ENCODE results near the gene NANP. TPM values are rescaled to one million over a fixed set of nuclear protein-coding genes. Genes with fewer than 3 reads are reported as not detected.
"Not testable (repeated sequence)": the region's sequence is repeated elsewhere in the genome, so short reads cannot be mapped to it uniquely, and the experiment has no call there.

NANP gene
- total and polyA plus RNA-seq, 4 donors: 1.5 to 5.0 (median 3.2) TPM

GRCh38 chr20:25584905-25585704 is 38.7 kb downstream of the NANP start, which contains the start of gene NINL (continued):
- TF ChIP-seq, protein P1, sequence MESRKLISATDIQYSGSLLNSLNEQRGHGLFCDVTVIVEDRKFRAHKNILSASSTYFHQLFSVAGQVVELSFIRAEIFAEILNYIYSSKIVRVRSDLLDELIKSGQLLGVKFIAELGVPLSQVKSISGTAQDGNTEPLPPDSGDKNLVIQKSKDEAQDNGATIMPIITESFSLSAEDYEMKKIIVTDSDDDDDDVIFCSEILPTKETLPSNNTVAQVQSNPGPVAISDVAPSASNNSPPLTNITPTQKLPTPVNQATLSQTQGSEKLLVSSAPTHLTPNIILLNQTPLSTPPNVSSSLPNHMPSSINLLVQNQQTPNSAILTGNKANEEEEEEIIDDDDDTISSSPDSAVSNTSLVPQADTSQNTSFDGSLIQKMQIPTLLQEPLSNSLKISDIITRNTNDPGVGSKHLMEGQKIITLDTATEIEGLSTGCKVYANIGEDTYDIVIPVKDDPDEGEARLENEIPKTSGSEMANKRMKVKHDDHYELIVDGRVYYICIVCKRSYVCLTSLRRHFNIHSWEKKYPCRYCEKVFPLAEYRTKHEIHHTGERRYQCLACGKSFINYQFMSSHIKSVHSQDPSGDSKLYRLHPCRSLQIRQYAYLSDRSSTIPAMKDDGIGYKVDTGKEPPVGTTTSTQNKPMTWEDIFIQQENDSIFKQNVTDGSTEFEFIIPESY (IDR thresholded peaks at IDR 0.05): no peak
- TF ChIP-seq EGR1 (IDR thresholded peaks at IDR 0.05; ENCODE audit: low read depth in 2 of 2): no peak

- H3K4me1 ChIP-seq (ENCODE audit: control insufficient read depth in 4 of 4, insufficient read depth in 4 of 4, low read length in 3 of 4); H3K27me3 ChIP-seq (ENCODE audit: control insufficient read depth in 4 of 4, insufficient read depth in 4 of 4, low read length in 3 of 4); H3K9me3 ChIP-seq (ENCODE audit: control insufficient read depth in 4 of 4, low read length in 3 of 4); H3K9ac ChIP-seq (ENCODE audit: low read depth in 1 of 2, low read length in 2 of 2); DNase-seq (ENCODE audit: low spot score); H3K4me3 ChIP-seq (ENCODE audit: low read depth in 1 of 3, low read length in 3 of 3); H3K36me3 ChIP-seq (ENCODE audit: control insufficient read depth in 4 of 4, insufficient read depth in 3 of 4, low read depth in 1 of 4, low read length in 3 of 4); H3K27ac ChIP-seq (ENCODE audit: low read depth in 1 of 2, low read length in 2 of 2): not testable (repeated sequence)
- WGBS: 92% methylated on average over 7 of the region's 7 CpGs
These were observed 40.2 kb downstream of the NANP start for GRCh38 chr20:25583607-25584006.

GRCh38 chr20:25580711-25581110 is 43.1 kb downstream of the NANP start:
- Histone ChIP-seq H3K4me3 (ENCODE audit: low read depth in 1 of 3, low read length in 3 of 3) (no peak overlapping the region), H3K9ac (ENCODE audit: low read depth in 1 of 2, low read length in 2 of 2) (no peak overlapping the region), H3K27ac (ENCODE audit: low read depth in 1 of 2, low read length in 2 of 2) (no peak overlapping the region), H3K36me3 (ENCODE audit: control insufficient read depth in 4 of 4, insufficient read depth in 3 of 4, low read depth in 1 of 4, low read length in 3 of 4) (no peaks in the 10 kb centered on the region), H3K27me3 (ENCODE audit: control insufficient read depth in 4 of 4, insufficient read depth in 4 of 4, low read length in 3 of 4) (no peaks in the 10 kb centered on the region), H3K9me3 (ENCODE audit: control insufficient read depth in 4 of 4, low read length in 3 of 4) (no peaks in the 10 kb centered on the region), H3K4me1 (ENCODE audit: control insufficient read depth in 4 of 4, insufficient read depth in 4 of 4, low read length in 3 of 4) (peaks cover 0 to 7% (median 7%) of the 10 kb centered on the region in 4 donors)
- no peak for DNase-seq (ENCODE audit: low spot score)
- TF ChIP-seq CTCF (IDR thresholded peaks at IDR 0.05; ENCODE audit: low read depth, low read length, missing input control) (no peak), FOXA1 (IDR thresholded peaks at IDR 0.05) (no peak), NR2F2 (IDR thresholded peaks at IDR 0.05) (no peak), JUND (IDR thresholded peaks at IDR 0.05) (no peak), EGR1 (IDR thresholded peaks at IDR 0.05; ENCODE audit: low read depth in 2 of 2) (no peak), ATF3 (IDR thresholded peaks at IDR 0.05) (no peak), RXRA (IDR thresholded peaks at IDR 0.05) (no peak), GABPA (IDR thresholded peaks at IDR 0.05 in 1 of 2, conservative IDR thresholded peaks at IDR 0.05 in 1 of 2) (no peak), YY1 (IDR thresholded peaks at IDR 0.05) (no peak), HNF4G (IDR thresholded peaks at IDR 0.05) (no peak), RAD21 (IDR thresholded peaks at IDR 0.05) (no peak), TAF1 (conservative IDR thresholded peaks at IDR 0.05) (no peak), SP1 (IDR thresholded peaks at IDR 0.05) (no peak), HNF4A (conservative IDR thresholded peaks at IDR 0.05) (no peak), FOXA2 (IDR thresholded peaks at IDR 0.05) (no peak)
- TF ChIP-seq, protein P2, sequence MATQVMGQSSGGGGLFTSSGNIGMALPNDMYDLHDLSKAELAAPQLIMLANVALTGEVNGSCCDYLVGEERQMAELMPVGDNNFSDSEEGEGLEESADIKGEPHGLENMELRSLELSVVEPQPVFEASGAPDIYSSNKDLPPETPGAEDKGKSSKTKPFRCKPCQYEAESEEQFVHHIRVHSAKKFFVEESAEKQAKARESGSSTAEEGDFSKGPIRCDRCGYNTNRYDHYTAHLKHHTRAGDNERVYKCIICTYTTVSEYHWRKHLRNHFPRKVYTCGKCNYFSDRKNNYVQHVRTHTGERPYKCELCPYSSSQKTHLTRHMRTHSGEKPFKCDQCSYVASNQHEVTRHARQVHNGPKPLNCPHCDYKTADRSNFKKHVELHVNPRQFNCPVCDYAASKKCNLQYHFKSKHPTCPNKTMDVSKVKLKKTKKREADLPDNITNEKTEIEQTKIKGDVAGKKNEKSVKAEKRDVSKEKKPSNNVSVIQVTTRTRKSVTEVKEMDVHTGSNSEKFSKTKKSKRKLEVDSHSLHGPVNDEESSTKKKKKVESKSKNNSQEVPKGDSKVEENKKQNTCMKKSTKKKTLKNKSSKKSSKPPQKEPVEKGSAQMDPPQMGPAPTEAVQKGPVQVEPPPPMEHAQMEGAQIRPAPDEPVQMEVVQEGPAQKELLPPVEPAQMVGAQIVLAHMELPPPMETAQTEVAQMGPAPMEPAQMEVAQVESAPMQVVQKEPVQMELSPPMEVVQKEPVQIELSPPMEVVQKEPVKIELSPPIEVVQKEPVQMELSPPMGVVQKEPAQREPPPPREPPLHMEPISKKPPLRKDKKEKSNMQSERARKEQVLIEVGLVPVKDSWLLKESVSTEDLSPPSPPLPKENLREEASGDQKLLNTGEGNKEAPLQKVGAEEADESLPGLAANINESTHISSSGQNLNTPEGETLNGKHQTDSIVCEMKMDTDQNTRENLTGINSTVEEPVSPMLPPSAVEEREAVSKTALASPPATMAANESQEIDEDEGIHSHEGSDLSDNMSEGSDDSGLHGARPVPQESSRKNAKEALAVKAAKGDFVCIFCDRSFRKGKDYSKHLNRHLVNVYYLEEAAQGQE (IDR thresholded peaks at IDR 0.05): no peak
- TF ChIP-seq, protein P3, sequence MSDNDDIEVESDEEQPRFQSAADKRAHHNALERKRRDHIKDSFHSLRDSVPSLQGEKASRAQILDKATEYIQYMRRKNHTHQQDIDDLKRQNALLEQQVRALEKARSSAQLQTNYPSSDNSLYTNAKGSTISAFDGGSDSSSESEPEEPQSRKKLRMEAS (IDR thresholded peaks at IDR 0.05): no peak
- TF ChIP-seq, protein P1 (IDR thresholded peaks at IDR 0.05): no peak
- 83% methylated on average over 4 of the region's 4 CpGs for WGBS
